HG02678 (cell line): ENCODE measurements around the gene FAM221B.

Experiments
- ATAC-seq: cut with Tn5 transposase; IDR thresholded peaks from one replicate; pipeline ENCODE4 v1.9.1; 2021; ENCODE audit warnings: mild to moderate bottlenecking, moderate library complexity; ENCODE audit not compliant: unreplicated experiment

FAM221B gene

DNA sequence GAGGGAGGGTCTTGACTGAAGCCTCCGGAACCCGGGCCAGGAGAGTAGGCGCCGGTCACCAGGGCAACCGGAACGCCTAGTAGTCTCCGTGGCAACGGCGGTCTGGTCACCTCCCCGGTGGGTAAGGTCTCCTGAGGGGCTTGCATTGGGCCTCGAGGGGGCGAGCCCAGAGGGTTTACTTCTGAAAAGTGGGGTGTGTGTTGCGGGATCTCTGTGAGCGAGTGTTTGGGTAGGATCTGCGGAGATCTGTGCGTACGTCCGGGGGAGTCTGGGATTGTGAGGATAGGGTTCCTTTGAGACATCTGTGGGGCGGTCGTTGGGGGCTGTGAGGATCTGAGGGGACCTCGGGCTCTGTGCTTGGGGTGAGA, at the start of gene FAM221B:
Gene FAM221B (minus strand): TSS at position 17 of the 368 bp plus-strand sequence. CDS start 2,571 bp downstream, outside the sequence.
- ATAC-seq = no peak

- no peak for ATAC-seq
Observed at GRCh38 chr9:35872505-35872904, 44.0 kb upstream of the FAM221B start.

DNA sequence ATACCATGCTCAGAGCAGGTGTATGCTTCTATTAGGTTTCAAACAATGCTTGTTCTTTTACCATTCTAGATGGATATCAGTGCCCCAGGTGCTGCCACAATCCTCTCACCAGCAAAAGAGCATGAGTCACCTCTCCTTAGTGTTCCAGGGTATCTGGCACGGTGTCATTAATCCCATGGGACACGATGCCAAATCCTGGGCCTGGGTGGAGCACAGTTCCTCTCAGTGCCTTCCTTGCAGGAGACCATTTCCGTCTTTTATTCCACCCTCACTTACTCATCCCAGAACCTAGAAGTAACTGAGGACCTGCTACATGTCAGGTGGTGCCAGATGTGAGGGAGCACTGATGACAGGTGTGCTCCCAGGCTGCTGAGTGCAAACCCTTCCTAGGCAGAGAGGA, 43.0 kb upstream of the FAM221B start:
- ATAC-seq = no peak

- ATAC-seq = no peak
Observed at GRCh38 chr9:35870351-35870923, 41.9 kb upstream of the FAM221B start, which contains the start of gene OR13J1. Gene OR13J1, minus strand, starts transcription at chr9:35870401. Its CDS starts 0 bp downstream, at chr9:35870401.

DNA sequence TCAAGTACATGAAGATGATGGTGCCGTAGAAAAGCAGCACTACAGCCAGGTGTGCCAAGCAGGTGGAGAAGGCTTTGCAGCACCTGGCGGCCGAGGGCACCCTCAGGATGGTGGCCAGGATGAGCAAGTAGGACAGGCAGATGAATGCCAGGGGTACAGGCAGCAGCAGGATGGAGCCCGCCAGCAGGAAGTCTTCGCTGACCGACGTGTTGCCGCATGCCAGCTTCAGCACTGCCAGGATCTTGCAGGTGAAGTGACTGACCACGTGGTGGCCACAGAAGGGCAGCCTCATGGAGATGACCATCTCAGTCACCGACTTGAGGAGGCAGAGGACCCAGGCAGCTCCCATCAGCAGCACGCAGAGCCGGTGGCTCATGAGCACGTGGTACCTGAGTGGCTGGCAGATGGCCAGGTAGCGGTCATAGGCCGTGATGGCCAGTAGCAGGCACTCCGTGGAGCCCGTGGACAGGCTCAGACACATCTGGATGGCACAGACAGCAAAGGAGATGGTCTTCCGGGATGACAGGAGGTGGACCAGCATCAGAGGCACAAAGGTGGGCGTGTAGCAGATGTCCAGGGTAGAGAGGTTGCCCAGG, 41.2 kb upstream of the FAM221B start:
- no peak for ATAC-seq

GRCh38 chr9:35868933-35869332, 40.4 kb upstream of the FAM221B start:
- no peak for ATAC-seq

DNA sequence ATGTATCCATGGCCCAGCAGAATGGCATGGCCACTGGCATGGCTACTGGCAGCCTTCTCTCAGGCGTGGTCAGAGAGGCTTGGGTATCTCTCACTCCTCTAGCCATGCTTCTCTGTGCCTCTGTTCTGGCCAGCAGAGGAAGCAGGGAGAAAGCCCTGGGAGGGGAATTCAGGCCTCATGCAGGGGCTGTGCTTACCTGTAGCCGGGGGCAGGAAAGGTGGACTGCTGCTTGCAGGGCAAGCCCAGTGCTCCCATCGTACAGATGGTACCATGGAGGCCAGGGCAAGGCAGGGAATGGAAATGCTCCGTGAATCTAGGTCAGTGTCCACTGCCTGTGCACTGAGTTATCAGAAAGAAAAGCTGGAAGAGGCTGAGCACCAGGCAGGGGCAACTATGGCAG, 39.0 kb upstream of the FAM221B start:
- ATAC-seq = no peak

- ATAC-seq = no peak
Observed at GRCh38 chr9:35864695-35865255, 36.2 kb upstream of the FAM221B start.

- no peak for ATAC-seq
Observed at GRCh38 chr9:35863583-35863982, 35.1 kb upstream of the FAM221B start.

DNA sequence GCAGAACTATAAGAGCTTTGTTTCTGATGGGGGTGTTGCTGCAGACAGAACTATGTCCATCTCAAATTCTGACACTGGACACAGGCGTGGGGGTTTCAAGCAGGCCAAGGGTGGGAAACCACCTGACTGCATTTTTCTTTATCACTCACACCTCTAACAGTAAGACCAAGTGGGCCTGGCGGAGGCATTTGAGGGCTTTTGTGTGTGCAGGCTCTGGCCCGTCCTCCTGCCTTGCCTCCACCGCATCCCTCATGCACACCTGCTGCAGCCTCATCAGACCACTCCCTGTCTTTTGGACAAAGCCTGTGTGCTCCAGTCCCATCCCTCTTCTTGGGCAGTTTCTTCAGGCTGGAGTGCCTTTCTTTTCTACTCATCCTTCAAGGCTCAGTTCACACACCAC, 33.8 kb upstream of the FAM221B start:
- no peak for ATAC-seq

- ATAC-seq = no peak
Observed at GRCh38 chr9:35861161-35861897, 32.8 kb upstream of the FAM221B start.

DNA sequence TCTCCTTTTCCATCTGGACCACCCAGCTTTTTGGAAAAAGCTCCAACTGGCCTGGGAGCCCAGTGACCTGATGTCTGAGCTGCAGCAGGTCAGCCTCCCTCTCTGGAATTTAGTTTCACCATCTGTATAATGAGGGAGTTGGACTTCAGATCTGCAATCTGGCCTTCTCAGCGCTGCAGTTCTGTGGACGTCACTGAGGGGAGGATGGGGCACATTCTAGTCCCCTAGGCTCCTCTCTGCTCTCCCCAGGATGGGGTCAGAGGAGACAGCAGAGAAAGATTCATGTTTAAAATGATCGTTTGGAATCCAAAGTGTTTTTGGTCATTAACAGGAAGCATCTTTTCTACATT, 31.4 kb upstream of the FAM221B start:
- ATAC-seq = no peak

- ATAC-seq = no peak
Observed at GRCh38 chr9:35859310-35859989, 30.9 kb upstream of the FAM221B start.

DNA sequence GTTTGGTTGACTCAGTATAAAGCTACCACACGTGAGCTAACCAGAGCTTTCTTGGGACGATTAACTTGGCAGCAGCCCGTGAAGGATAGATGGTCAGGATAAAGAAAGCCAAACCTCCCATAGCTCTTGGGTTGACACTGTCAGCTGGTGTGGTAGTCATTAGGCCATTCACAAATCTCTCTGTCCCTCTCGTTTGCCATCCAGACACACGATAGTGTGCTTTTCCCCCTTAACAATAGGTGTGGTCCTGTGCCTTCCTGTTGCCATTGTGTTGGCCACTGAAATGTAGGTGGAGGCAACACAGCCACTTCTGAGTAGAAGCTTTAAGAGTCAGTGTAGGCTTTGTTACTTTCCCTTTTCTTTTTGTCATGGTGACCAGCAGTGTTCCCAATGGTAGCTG, 29.9 kb upstream of the FAM221B start:
- ATAC-seq = no peak

GRCh38 chr9:35856882-35857281, 28.4 kb upstream of the FAM221B start:
- ATAC-seq = no peak

GRCh38 chr9:35856206-35856605, 27.7 kb upstream of the FAM221B start:
- ATAC-seq = no peak

- ATAC-seq = no peak
Observed at GRCh38 chr9:35854091-35854762, 25.7 kb upstream of the FAM221B start.

DNA sequence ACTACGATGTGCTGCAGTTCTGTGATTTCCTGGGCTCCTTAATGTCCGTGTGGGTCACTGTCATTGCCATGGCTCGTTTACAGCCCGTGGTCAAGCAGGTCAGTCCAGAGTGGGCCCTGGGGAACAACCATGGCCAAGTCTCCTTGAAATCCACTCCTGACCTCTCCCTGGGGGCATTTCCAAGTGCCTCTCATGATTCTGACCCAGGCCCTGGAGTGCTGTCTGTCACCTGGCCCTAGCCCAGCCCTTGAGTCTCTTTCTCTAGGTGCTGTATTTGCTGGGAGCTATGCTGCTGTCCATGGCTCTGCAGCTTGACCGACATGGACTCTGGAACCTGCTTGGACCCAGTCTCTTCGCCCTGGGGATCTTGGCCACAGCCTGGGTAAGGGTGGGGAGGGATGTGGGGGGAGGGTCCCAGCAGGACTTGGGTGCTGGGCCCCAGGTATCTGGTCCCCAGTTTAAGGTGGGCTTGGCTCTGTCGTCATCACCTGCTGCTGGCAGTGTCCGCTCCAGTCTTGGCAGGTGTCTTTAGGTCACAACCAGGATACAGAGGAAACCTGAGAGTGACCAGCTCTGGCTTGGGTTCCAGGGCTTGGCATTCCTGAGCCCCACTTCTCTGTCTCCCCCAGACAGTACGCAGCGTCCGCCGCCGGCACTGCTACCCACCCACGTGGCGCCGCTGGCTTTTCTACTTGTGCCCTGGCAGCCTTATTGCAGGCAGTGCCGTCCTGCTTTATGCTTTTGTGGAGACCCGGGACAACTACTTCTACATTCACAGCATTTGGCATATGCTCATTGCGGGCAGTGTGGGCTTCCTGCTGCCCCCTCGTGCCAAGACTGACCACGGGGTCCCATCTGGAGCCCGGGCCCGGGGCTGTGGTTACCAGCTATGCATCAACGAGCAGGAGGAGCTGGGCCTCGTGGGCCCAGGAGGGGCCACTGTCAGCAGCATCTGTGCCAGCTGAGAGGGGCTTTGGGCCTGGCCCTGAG, 24.6 kb upstream of the FAM221B start:
- no peak for ATAC-seq

- ATAC-seq = no peak
Observed at GRCh38 chr9:35852267-35852815, 23.8 kb upstream of the FAM221B start.
